Measurements from ENCODE around the gene TMEM140. TPM values are rescaled to one million over a fixed set of nuclear protein-coding genes. Genes with fewer than 3 reads are reported as not detected.
A peak's percentile ranks its signal among the peaks of the same experiment; 100 is the strongest.

TMEM140 gene
- total RNA-seq, 1 experiment from 2014 or later: 4.2 TPM

DNA sequence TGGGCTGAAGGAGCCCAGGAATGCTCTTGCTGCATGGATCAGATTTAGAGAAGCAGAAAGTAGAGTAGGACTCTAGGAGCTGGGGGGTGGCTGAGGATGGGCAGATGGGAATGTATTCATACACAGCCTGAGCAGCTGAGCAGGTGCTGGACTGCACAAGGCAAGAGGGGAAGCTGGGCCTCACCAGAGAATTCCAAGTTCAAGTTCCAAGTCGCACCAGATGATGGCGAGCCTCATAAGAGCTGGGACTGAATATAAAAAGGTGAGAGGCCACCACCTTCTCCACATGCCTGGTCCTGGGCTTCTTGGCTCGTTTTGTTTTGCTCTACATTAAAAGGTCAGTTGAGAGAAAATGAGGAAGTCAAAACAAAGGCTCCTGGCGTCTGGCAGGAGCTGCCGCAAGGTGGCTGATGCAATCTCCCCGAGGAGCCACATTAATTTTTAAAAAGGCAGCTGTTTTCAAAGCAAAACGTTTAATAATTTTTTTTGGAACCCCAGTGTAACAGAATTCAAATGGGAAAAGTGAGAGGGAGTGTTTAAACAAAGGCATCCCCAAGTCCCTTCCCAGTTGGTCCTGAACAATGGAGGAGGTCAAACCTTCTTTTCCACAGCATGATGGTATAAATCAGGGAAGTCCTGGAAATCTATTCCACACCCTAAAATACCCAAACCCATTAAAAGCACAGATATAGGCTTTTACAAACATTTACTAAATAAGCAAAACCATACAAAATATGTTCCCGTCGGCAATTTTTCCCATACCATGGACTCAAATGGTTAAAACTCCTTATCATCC, 13.2 kb downstream of the TMEM140 start:
- Mint-ChIP-seq H3K27me3 (ENCODE audit: unreplicated experiment) (no peaks in the 10 kb centered on the region), H3K4me1 (ENCODE audit: low read depth, unreplicated experiment) (peaks cover 32% of the 10 kb centered on the region), H3K27ac (ENCODE audit: unreplicated experiment) (peak overlapping the region; percentile 82), H3K9me3 (ENCODE audit: low read depth, unreplicated experiment) (peaks cover 12% of the 10 kb centered on the region), H3K4me3 (ENCODE audit: low read depth, unreplicated experiment) (no peak overlapping the region), H3K36me3 (ENCODE audit: insufficient read depth, unreplicated experiment) (peaks cover 44% of the 10 kb centered on the region)
- no peak for TF ChIP-seq CTCF (IDR thresholded peaks at IDR 0.05; ENCODE audit: unreplicated experiment)
- no peak for DNase-seq
- intact Hi-C loops (cut with micrococcal nuclease; ENCODE audit: unreplicated experiment): no loop called here
- BruUV-seq (replicated peaks): no TSS peak
- CTCF ChIA-PET: interaction anchor here (0.6 to 1.6 kb wide), 6 partner anchors 8 to 449 kb away, joined by 3 to 7 read pairs (median 3); partner anchors contain the start of genes AGBL3 and CYREN

- H3K4me3 Mint-ChIP-seq (ENCODE audit: low read depth, unreplicated experiment): no peak overlapping the region
- CTCF ChIA-PET: interaction anchor here (0.6 kb wide), 2 partner anchors 9 to 176 kb away, joined by 3 read pairs; partner anchors contain the start of gene AGBL3
- TF ChIP-seq CTCF (IDR thresholded peaks at IDR 0.05; ENCODE audit: unreplicated experiment): no peak
- peak overlapping the region; percentile 82 for H3K27ac Mint-ChIP-seq (ENCODE audit: unreplicated experiment)
- H3K4me1 Mint-ChIP-seq (ENCODE audit: low read depth, unreplicated experiment): peaks cover 32% of the 10 kb centered on the region
- no peak for DNase-seq
- H3K36me3 Mint-ChIP-seq (ENCODE audit: insufficient read depth, unreplicated experiment): peaks cover 49% of the 10 kb centered on the region
- BruUV-seq (replicated peaks): no TSS peak
- intact Hi-C loops (cut with micrococcal nuclease; ENCODE audit: unreplicated experiment): no loop called here
- no peaks in the 10 kb centered on the region for H3K27me3 Mint-ChIP-seq (ENCODE audit: unreplicated experiment)
- H3K9me3 Mint-ChIP-seq (ENCODE audit: low read depth, unreplicated experiment): peaks cover 8% of the 10 kb centered on the region
Observed at GRCh38 chr7:135161669-135162068, 13.8 kb downstream of the TMEM140 start.

DNA sequence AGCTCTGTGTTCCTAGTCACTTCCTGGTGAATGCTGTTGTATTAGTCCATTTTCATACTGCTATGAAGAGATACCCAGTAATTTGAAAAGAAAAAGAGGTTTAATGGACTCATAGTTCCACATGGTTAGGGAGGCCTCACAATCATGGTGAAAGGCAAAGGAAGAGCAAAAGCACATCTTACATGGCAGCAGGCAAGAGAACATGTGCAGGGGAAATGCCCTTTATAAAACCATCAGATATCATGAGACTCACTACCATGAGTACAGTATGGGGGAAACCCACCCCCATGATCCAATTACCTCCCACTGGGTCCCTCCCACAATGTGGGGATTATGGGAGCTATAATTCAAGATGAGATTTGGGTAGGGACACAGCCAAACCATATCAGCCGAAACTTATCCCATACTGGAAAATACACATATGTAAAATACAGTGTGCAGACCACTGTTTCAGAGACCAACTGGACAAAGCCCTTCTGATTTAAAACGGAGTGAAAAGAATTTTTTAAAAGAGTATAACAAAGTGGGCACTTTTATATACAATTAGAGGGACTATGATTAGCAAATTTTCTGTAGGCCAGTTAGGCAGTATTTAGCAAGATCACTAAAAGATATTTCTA, 14.6 kb downstream of the TMEM140 start:
- CTCF ChIA-PET: no interaction called here
- BruUV-seq (replicated peaks): no TSS peak
- Mint-ChIP-seq H3K4me3 (ENCODE audit: low read depth, unreplicated experiment) (no peak overlapping the region), H3K9me3 (ENCODE audit: low read depth, unreplicated experiment) (peaks cover 8% of the 10 kb centered on the region), H3K27me3 (ENCODE audit: unreplicated experiment) (no peaks in the 10 kb centered on the region), H3K27ac (ENCODE audit: unreplicated experiment) (peak overlapping the region; percentile 82), H3K36me3 (ENCODE audit: insufficient read depth, unreplicated experiment) (peaks cover 58% of the 10 kb centered on the region), H3K4me1 (ENCODE audit: low read depth, unreplicated experiment) (peaks cover 35% of the 10 kb centered on the region)
- intact Hi-C loops (cut with micrococcal nuclease; ENCODE audit: unreplicated experiment): no loop called here
- DNase-seq: no peak
- TF ChIP-seq CTCF (IDR thresholded peaks at IDR 0.05; ENCODE audit: unreplicated experiment): no peak

GRCh38 chr7:135164357-135165061, 16.6 kb downstream of the TMEM140 start:
- Mint-ChIP-seq H3K4me1 (ENCODE audit: low read depth, unreplicated experiment) (peaks cover 50% of the 10 kb centered on the region), H3K27me3 (ENCODE audit: unreplicated experiment) (no peaks in the 10 kb centered on the region), H3K9me3 (ENCODE audit: low read depth, unreplicated experiment) (peaks cover 8% of the 10 kb centered on the region), H3K36me3 (ENCODE audit: insufficient read depth, unreplicated experiment) (peaks cover 76% of the 10 kb centered on the region), H3K4me3 (ENCODE audit: low read depth, unreplicated experiment) (no peak overlapping the region), H3K27ac (ENCODE audit: unreplicated experiment) (peak overlapping the region; percentile 20)
- TF ChIP-seq CTCF (IDR thresholded peaks at IDR 0.05; ENCODE audit: unreplicated experiment): no peak
- CTCF ChIA-PET: no interaction called here
- BruUV-seq (replicated peaks): no TSS peak
- DNase-seq: no peak
- intact Hi-C loops (cut with micrococcal nuclease; ENCODE audit: unreplicated experiment): no loop called here

Data from Calu3 (cell line).